HG02763 (cell line): ENCODE results near the gene ELP2.
"Not testable (repeated sequence)": the region's sequence is repeated elsewhere in the genome, so short reads cannot be mapped to it uniquely, and the experiment has no call there.

Experiments
- ATAC-seq: cut with Tn5 transposase; IDR thresholded peaks from one replicate; pipeline ENCODE4 v1.9.1; 2021; ENCODE audit warnings: mild to moderate bottlenecking, moderate library complexity; ENCODE audit not compliant: unreplicated experiment

The ELP2 gene

GRCh38 chr18:36187826-36188721 lies 58.4 kb downstream of the ELP2 start:
- peak; percentile 4 for ATAC-seq

GRCh38 chr18:36188916-36189315 lies 59.2 kb downstream of the ELP2 start:
- ATAC-seq, result no peak

- no peak for ATAC-seq
Measured at GRCh38 chr18:36189486-36189885, 59.8 kb downstream of the ELP2 start.

DNA sequence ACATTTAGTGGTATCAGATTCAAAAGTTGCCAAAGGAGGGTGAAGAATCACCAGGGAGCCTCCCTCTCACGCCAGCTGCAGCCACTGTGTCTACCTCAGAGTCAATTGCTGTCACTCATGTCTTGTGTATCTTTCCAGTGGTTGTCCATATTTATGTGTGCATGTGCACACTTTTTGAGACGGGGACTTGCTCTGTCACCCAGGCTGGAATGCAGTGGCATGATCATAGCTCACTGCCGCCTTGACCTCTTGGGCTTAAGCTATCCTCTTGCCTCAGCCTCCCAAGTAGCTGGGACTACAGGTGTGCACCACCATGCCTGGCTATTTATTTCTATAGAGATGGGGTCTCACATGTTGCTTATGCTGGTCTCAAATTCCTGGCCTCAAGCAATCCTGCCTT lies 61.6 kb downstream of the ELP2 start:
- no peak for ATAC-seq

DNA sequence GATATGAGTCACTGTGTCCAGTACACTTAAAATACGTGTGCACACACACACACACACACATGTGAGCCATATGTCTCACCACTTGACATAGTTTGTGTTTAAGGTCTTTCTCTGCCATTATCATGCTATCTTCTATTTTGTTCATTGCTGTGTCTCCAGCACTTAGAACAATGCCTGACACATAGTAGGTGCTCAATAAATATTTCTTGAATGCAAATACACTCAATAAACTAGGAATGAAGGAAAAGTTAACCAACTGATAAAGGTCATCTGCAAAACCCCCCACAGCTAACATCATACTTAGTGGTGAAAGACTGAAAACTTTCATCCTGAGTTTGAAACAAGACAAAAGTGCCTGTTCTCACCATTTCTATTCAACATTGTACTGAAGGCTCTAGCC lies 62.0 kb downstream of the ELP2 start:
- ATAC-seq, result no peak

- no peak for ATAC-seq
Measured at GRCh38 chr18:36194600-36195315, 65.1 kb downstream of the ELP2 start.

- ATAC-seq, result no peak
Measured at GRCh38 chr18:36195427-36196122, 65.9 kb downstream of the ELP2 start.

- no peak for ATAC-seq
Measured at GRCh38 chr18:36196238-36196995, 66.7 kb downstream of the ELP2 start.

- no peak for ATAC-seq
Measured at GRCh38 chr18:36197511-36198166, 67.9 kb downstream of the ELP2 start.

DNA sequence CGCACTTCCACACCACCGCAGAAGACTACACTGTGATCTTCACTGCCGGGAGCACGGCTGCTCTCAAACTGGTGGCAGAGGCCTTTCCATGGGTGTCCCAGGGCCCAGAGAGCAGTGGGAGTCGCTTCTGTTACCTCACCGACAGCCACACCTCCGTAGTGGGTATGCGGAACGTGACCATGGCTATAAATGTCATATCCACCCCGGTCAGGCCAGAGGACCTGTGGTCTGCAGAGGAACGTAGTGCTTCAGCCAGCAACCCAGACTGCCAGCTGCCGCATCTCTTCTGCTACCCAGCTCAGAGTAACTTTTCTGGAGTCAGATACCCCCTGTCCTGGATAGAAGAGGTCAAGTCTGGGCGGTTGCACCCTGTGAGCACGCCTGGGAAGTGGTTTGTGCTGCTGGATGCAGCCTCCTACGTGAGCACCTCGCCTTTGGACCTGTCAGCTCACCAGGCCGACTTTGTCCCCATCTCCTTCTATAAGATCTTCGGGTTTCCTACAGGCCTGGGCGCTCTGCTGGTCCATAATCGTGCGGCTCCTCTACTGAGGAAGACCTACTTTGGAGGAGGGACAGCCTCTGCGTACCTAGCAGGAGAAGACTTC lies 70.1 kb downstream of the ELP2 start:
- no peak for ATAC-seq

- no peak for ATAC-seq
Measured at GRCh38 chr18:36200354-36200771, 70.7 kb downstream of the ELP2 start.

- no peak for ATAC-seq
Measured at GRCh38 chr18:36201765-36202164, 72.1 kb downstream of the ELP2 start.

DNA sequence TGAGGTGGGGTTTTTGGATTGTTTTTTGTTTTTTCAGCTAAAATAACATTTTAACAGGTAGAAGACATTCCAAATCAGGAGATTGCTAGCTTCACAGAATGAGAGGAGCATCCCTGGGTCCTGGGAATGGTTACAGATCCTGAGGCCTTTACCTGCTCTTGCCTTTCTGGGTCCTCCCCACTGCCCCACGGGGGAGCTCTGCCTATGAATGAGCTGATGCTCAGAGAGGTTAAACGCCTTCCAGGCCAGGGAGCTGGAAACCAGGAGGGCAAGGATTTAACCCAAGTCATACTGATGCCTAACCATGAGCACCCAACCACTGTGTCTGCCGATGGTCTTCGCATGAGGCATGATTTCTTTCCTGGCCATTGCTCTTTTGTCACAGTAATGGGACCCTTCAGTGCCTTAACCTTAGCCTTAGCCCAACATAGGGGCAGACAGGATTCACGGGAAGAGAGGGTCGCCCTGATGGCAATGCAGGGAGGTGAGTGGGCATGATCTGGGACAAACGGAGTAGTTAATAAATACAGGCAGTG lies 73.7 kb downstream of the ELP2 start:
- ATAC-seq, result no peak

GRCh38 chr18:36205166-36205565 lies 75.5 kb downstream of the ELP2 start:
- ATAC-seq, result no peak

- ATAC-seq, result no peak
Measured at GRCh38 chr18:36207303-36207702, 77.6 kb downstream of the ELP2 start.

- not testable (repeated sequence) for ATAC-seq
Measured at GRCh38 chr18:36207969-36208368, 78.3 kb downstream of the ELP2 start.

GRCh38 chr18:36211612-36212065 lies 81.9 kb downstream of the ELP2 start:
- ATAC-seq, result no peak

GRCh38 chr18:36212301-36213171 lies 82.8 kb downstream of the ELP2 start:
- no peak for ATAC-seq

- no peak for ATAC-seq
Measured at GRCh38 chr18:36214811-36215210, 85.1 kb downstream of the ELP2 start.
